NK-92 treated with Interleukin-12 subunit alpha and Interleukin-12 subunit beta, amount 100 ng/mL, for 24 hours (cell line): ENCODE data around the gene LRRC15.
A peak's percentile ranks its signal among the peaks of the same experiment; 100 is the strongest.

Experiments used
- DNase-seq: peaks from one replicate; lab custom pipeline; 2025; lab: John Stamatoyannopoulos, UW

The LRRC15 gene

DNA sequence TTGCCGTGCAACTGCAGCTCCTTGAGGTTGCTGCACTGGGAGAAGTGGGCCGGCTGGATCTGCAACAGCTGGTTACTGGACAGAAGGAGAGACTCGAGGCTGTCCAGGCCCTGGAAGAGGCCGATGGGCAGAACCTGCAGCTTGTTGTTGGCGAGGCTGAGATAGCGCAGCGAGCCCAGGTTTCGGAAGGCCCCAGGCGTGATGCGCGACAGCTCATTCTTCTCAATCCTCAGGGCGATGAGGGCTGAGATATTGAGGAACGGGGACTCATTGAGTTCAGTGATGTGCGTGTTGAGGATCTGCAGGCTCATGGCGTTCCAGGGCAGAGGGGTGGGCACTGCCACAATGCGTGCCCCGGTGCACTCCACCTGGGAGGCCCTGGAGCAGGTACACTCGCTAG, 9.0 kb downstream of the LRRC15 start:
- DNase-seq: no peak

DNA sequence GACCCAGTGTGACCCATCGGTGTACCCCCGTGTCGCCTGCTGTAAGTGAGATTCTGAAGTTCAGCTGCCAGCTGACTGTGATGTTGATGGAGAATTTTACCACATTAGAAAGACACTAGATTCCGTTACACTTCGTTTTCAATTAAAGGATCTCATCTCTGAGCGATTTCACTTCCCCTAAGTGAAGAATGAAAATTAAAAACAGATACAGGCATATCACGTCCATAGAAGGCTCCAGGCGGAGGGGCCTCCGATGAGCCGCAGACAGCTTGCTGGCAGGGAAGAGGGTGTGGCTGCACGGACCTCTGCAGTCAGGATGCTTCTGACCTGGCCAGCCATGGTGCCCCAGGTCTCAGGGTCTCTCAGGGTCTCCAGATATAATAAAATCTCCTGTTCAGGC, 11.9 kb downstream of the LRRC15 start:
- no peak for DNase-seq

- DNase-seq: no peak
Observed at GRCh38 chr3:194355379-194355778, 14.2 kb downstream of the LRRC15 start.

DNA sequence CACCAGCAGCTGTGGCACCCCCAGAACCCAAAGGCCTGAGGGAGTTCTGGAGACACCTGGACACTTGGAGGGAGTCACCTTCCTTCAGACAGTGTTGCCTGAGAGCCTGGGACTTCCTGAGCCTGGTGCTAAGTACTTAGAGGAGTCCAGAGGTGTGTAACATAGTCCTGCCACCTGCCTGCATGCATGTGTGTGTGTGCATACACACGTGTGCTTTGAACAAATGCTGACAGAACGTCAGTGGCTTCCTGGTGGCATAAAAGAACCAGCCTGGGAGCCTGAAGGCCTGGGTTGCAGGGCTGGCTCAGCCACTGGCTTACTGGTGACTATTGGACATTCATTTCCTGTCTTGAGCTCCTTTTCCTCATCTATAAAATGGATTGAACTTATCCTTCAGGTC, 15.2 kb downstream of the LRRC15 start:
- no peak for DNase-seq

DNA sequence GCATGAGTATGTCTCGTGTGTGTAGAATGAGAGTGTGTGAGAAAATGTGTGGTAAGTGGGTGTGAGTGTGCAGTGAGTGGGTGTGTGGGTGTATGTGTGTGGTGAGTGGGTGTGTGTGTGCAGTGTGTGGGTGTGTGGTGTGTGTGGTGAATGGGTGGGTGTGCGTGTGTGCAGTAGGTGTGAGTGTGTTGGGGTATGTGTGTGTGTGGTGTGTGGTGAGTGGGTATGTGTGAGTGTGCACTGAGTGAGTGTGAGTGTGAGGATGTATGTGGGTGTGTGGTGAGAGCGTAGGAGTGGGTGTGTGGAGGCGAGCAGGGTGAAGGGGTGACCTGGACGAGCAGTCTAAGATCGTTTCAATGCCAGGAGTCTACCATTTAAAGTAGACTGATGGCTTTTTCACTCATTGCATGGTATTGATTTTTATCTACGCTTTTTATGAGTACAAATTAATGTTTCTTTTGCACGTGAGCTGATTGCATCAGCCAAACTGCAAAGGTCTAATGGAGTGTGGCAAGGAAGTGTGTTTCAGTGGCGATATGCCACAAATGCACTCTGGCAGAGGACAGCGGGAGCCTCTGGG, 16.8 kb downstream of the LRRC15 start:
- no peak for DNase-seq

GRCh38 chr3:194351952-194352536, 17.5 kb downstream of the LRRC15 start:
- no peak for DNase-seq

DNA sequence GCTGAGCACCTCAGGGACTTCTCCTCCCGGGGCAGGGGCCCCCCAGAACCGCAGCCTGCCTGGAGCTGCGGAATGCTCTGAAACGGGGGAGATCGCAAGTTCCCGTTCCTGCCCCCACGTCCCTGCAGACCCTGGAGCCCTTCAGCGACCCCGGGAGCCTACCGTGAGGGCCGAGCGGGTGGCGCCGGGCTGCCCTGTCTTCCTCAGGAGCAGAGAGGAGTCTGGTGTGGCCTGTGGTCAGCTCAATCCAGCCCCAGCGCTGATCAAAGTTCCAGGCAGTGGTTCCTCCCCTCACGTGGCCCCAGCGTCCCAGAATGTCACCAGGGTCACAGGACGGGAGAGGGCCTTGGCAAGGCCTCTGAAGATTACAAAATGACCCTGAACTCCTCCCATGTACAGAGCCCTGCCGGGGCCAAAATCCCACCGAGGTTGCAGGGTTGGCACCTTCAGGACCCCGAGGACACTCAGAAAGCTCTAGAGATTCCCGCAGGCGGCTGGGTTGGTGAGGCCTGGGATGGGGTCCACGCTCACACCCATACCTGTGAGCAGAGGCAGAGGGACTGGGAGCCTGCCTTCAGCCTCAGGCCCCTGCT, 18.4 kb downstream of the LRRC15 start, which contains the start of gene CPN2:
Gene CPN2, minus strand, starts transcription at position 249 of the 593 bp plus-strand sequence. CDS start 8,626 bp downstream, outside the sequence.
- DNase-seq: no peak

GRCh38 chr3:194350726-194351071, 18.8 kb downstream of the LRRC15 start:
- DNase-seq: no peak

GRCh38 chr3:194348354-194348753, 21.2 kb downstream of the LRRC15 start:
- DNase-seq: no peak

- no peak for DNase-seq
Observed at GRCh38 chr3:194346621-194347020, 22.9 kb downstream of the LRRC15 start.

DNA sequence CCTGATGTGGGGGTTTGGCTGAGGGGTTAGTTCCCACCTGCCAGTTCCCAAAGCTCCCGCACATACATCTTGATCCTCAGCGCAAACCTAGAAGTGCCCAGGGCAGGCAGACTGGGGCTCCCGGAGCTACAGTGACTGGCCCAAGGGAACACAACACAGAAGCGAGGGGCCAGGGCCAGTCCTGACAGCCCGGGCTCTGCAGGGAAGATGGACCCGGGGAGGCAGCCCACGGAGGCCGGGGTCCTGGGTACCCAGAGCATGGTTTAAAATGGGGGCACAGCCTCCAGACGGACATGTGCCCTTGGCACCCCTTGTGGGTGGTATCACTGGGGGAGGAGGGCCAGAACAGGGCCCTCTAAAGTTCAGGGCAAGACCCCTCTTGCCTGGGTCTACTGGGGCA, 23.5 kb downstream of the LRRC15 start:
- DNase-seq: no peak

- peak; percentile 19 for DNase-seq
Observed at GRCh38 chr3:194344012-194344411, 25.5 kb downstream of the LRRC15 start.

DNA sequence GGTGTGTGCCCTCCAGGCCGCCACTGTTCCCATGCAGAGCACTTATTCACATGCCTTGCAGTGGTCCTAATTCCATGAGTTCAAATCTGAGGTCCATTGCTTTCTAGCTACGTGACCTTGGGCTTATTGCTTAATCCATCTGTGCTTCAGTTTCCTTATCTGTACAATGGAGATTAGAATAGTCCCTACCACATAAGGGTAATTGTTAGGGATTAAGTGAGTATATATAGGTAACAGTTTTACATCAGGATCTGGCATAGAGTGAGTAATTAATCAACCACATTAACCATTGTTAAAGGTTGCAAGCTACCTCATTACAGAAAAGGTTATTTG, 26.0 kb downstream of the LRRC15 start:
- DNase-seq: no peak

DNA sequence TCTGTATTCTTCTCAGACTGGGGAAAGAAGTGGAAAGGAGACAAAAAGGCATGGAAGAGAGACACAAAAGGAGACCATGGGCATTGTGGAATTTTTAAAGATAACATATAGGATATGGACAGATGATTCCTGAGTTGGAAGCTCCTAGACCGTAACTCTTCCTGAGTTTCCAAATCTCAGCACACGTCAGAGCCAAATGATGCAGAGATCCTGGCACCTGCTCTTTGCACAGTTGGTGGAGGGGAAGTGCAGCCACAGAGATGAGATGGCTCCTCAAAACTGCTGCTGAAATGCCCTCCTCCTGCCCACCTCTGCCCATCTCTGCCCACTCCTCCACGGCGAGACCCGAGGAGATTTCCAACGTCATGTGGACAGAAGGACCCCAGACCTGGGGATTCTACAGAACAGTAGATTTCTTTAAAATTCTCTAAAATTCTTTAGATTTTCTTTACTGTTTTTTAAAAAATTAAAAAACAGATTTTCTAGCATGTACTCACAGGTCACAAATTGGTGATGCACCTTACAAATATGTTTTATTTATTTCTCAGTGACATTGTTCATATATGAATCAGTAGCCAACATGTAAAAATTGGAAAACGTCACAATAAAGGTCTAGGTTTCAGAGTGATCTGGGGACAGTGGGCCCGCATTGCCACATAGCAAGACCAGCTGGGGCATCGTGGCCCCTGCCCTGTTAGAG, 26.5 kb downstream of the LRRC15 start:
- DNase-seq: no peak

DNA sequence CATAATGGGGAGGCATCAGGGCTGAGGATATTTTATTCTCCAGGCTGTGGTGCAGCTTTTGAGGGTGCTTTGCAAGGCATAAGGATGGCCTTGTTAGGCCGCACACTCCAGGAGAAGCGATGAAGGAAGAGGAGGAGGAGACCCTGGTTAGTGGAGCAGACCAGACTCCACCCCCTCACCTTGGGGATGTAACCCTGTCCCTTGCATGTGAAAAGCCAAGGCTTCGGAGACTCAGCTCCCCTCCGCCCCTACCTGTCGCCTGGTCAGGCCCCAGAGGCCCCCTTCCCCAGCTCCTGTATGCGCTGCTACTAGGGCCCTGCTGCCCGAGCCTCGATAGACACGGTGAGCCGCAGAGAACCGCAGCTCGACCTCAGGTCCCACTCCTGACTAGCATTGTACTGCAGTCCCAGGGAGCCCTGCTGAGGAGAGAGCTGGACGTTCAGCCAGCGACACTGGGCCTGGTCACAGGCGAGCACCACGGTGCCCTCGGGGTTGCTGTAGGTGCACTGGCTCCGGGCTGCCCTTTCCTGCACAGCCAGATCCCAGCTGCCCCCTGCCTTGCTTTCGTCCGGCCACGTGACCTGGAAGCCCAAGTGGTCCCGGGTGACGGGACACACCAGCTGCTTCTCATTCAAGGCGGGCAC, 28.7 kb downstream of the LRRC15 start:
- no peak for DNase-seq

GRCh38 chr3:194339840-194340239, 29.7 kb downstream of the LRRC15 start:
- no peak for DNase-seq

- DNase-seq: no peak
Observed at GRCh38 chr3:194339356-194339755, 30.2 kb downstream of the LRRC15 start.

- DNase-seq: no peak
Observed at GRCh38 chr3:194337965-194338753, 31.4 kb downstream of the LRRC15 start.

DNA sequence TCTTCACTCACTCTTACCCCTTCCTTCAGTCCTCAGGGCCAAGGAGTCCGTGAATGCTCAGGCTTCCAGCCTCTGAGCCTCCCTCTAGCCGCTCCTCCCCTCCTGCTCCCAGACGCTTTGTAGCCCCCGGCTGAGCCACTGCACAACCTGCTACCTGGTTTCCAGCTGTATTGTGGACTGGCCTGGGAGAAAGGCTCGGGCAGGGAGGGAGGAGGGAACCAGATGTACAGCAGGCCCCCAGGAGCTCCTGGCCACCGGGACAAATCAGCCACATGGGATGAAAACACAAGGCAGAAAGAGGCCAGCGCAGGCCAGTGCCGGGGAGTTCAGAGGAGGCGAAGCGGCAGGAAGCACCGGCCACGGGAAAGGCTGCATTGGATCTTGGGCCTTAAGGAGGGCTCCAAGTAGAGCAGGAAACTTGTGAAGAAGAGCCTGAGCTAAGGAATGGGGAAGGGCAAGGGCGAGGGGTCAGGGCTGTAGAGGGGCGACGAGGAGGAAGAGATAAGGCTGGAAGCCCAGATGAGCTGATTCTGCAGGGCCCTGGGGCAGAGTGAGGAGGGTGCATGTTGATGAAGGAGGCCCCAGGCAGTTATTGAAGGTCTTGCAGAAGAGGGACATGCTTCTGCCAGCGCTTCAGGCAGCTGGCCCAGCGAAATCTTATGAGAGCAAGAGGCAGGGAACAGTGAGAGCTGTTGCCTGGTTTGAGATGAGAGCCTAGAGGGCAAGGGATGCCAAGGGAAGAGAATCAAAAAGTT, 32.8 kb downstream of the LRRC15 start:
- no peak for DNase-seq

DNA sequence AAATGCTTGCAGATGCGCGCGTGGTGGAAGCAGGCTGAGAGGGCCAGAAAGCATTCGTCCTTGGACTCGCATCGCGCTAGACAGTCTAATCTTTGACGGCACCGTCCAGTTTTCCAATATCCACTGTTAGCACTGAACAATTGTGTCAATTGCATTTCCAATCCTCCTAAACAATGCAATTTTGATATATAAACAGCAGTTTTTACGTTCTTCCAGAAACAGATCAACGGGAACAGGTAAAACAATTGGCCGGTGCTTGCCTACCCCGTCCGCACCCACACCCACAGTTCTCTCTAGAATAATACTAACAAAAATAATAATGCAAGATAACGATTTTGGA, 35.6 kb downstream of the LRRC15 start:
- DNase-seq: no peak

DNA sequence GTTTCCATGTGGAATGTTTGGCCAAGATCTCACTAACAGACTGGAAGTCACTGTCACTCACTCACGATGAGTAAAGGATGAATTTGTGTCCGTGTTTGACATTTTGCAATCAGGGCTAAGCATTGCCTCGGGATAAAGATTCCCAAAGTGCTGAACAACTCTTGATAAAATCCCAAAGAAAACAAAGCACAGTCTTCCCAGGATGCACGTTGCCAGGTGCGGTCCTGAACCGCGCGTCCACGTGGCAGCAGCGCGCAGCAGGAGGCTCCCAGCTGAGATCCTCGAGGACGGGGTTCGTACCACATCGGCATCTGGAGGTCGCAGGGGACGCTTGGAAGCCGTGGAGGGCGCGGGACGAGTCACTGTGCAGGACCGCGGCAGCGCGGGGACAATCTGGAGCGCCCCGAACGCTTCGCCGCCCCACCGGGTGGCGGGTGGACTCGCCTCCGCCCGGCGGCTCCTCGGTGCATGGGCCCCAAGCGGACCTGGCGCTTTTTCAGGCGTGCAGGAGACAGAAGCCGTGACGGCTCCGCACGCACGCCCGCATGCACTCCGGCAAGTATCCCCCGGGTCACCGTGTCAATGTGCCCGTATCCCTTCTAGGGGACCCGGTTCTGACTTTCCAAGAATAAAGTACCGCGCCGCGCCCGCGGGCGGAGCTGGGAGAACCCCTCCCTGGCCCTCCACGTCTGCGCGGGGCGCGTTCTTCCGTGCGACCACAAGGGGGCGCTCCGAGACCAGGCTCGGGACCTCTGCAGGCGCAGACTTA, 36.1 kb downstream of the LRRC15 start:
- no peak for DNase-seq
